ENCODE measurements around the gene MUC4. TPM values are rescaled to one million over a fixed set of nuclear protein-coding genes. Genes with fewer than 3 reads are reported as not detected.
"Not testable (repeated sequence)": the region's sequence is repeated elsewhere in the genome, so short reads cannot be mapped to it uniquely, and the experiment has no call there.

Gene MUC4
- total RNA-seq, 1 experiment from 2014 or later, result not detected

GRCh38 chr3:195818301-195818700 is 6.6 kb upstream of the MUC4 start:
- H3K27me3 ChIP-seq (replicated peaks; ENCODE audit: insufficient read depth, low read depth, low read length, poor library complexity), result no peaks in the 10 kb centered on the region
- POLR2A ChIA-PET (ENCODE audit: low non-redundant PET), result no interaction called here
- no peak for TF ChIP-seq EZH2 (IDR thresholded peaks at IDR 0.05; ENCODE audit: borderline replicate concordance, low read depth, low read length, poor library complexity, severe bottlenecking)
- no peak for TF ChIP-seq CTCF (conservative IDR thresholded peaks at IDR 0.05; ENCODE audit: low read depth, low read length)
- no peak overlapping the region for H3K27ac ChIP-seq (ENCODE audit: low read depth, low read length, poor library complexity, severe bottlenecking)
- H3K4me3 ChIP-seq (ENCODE audit: low read depth, low read length, poor library complexity, severe bottlenecking), result no peak overlapping the region
- CTCF ChIA-PET, result no interaction called here
- H3K36me3 ChIP-seq (ENCODE audit: insufficient read depth, low read length, poor library complexity, severe bottlenecking), result no peaks in the 10 kb centered on the region
- no TSS peak for BruUV-seq (replicated peaks)
- intact Hi-C loops (cut with micrococcal nuclease; ENCODE audit: unreplicated experiment), result no loop called here
- H3K9me3 ChIP-seq (ENCODE audit: low read depth, low read length, poor library complexity, severe bottlenecking), result no peaks in the 10 kb centered on the region
- no peak for DNase-seq (ENCODE audit: low spot score)
- no peaks in the 10 kb centered on the region for H3K4me1 ChIP-seq (ENCODE audit: insufficient read depth, low read length, poor library complexity, severe bottlenecking)

- ChIA-PET CTCF (no interaction called here), POLR2A (ENCODE audit: low non-redundant PET) (no interaction called here)
- no peak overlapping the region for H3K27ac ChIP-seq (ENCODE audit: low read depth, low read length, poor library complexity, severe bottlenecking)
- intact Hi-C loops (cut with micrococcal nuclease; ENCODE audit: unreplicated experiment), result no loop called here
- no peaks in the 10 kb centered on the region for H3K9me3 ChIP-seq (ENCODE audit: low read depth, low read length, poor library complexity, severe bottlenecking)
- no peak for DNase-seq (ENCODE audit: low spot score)
- TF ChIP-seq CTCF (conservative IDR thresholded peaks at IDR 0.05; ENCODE audit: low read depth, low read length), result no peak
- no peak for TF ChIP-seq EZH2 (IDR thresholded peaks at IDR 0.05; ENCODE audit: borderline replicate concordance, low read depth, low read length, poor library complexity, severe bottlenecking)
- no peaks in the 10 kb centered on the region for H3K36me3 ChIP-seq (ENCODE audit: insufficient read depth, low read length, poor library complexity, severe bottlenecking)
- no peaks in the 10 kb centered on the region for H3K27me3 ChIP-seq (replicated peaks; ENCODE audit: insufficient read depth, low read depth, low read length, poor library complexity)
- H3K4me3 ChIP-seq (ENCODE audit: low read depth, low read length, poor library complexity, severe bottlenecking), result no peak overlapping the region
- no peaks in the 10 kb centered on the region for H3K4me1 ChIP-seq (ENCODE audit: insufficient read depth, low read length, poor library complexity, severe bottlenecking)
- no TSS peak for BruUV-seq (replicated peaks)
Observed at GRCh38 chr3:195817578-195818135, 5.9 kb upstream of the MUC4 start.

- H3K9me3 ChIP-seq (ENCODE audit: low read depth, low read length, poor library complexity, severe bottlenecking); POLR2A ChIA-PET (ENCODE audit: low non-redundant PET); intact Hi-C loops (cut with micrococcal nuclease; ENCODE audit: unreplicated experiment); H3K27me3 ChIP-seq (replicated peaks; ENCODE audit: insufficient read depth, low read depth, low read length, poor library complexity); BruUV-seq (replicated peaks); H3K4me1 ChIP-seq (ENCODE audit: insufficient read depth, low read length, poor library complexity, severe bottlenecking); CTCF ChIA-PET; DNase-seq (ENCODE audit: low spot score); H3K36me3 ChIP-seq (ENCODE audit: insufficient read depth, low read length, poor library complexity, severe bottlenecking); H3K4me3 ChIP-seq (ENCODE audit: low read depth, low read length, poor library complexity, severe bottlenecking); H3K27ac ChIP-seq (ENCODE audit: low read depth, low read length, poor library complexity, severe bottlenecking): not testable (repeated sequence)
Observed at GRCh38 chr3:195816276-195816913, 4.7 kb upstream of the MUC4 start.

Data from A673 (cell line).